HG02610 (cell line): ENCODE measurements around the gene RAB8B.

Experiments used
- ATAC-seq: cut with Tn5 transposase; IDR thresholded peaks from one replicate; pipeline ENCODE4 v1.9.1; 2021; ENCODE audit warnings: mild to moderate bottlenecking, moderate library complexity; ENCODE audit not compliant: unreplicated experiment

RAB8B gene

GRCh38 chr15:63305260-63305659, 115.9 kb downstream of the RAB8B start:
- no peak for ATAC-seq

GRCh38 chr15:63306492-63307073, 117.2 kb downstream of the RAB8B start:
- ATAC-seq: no peak

GRCh38 chr15:63308491-63308890, 119.1 kb downstream of the RAB8B start:
- no peak for ATAC-seq

- no peak for ATAC-seq
These were observed 119.5 kb downstream of the RAB8B start for GRCh38 chr15:63308947-63309346.

- no peak for ATAC-seq
These were observed 121.2 kb downstream of the RAB8B start for GRCh38 chr15:63310646-63311045.

GRCh38 chr15:63312286-63312685, 122.9 kb downstream of the RAB8B start:
- ATAC-seq: no peak

- no peak for ATAC-seq
These were observed 124.4 kb downstream of the RAB8B start for GRCh38 chr15:63313825-63314224.

- no peak for ATAC-seq
These were observed 125.0 kb downstream of the RAB8B start for GRCh38 chr15:63314409-63314808.
